Middle frontal gyrus (tissue), 1 donor: ENCODE data around the gene OVOL2.
"Not testable (repeated sequence)": the region's sequence is repeated elsewhere in the genome, so short reads cannot be mapped to it uniquely, and the experiment has no call there.

Experiments used
- DNase-seq: peaks from one replicate; pipeline ENCODE4 v3.0.0-alpha.2; 2015; ENCODE audit warnings: low spot score; ENCODE audit errors: extremely low spot score

Gene OVOL2

GRCh38 chr20:18057101-18057993, at the start of gene OVOL2:
OVOL2 (minus strand) TSS chr20:18057916; CDS start chr20:18057634, 282 bp downstream.
- DNase-seq: no peak

GRCh38 chr20:18103497-18103896, 45.8 kb upstream of the OVOL2 start:
- no peak for DNase-seq

GRCh38 chr20:18101125-18101810, 43.6 kb upstream of the OVOL2 start:
- no peak for DNase-seq

- not testable (repeated sequence) for DNase-seq
These were observed 42.9 kb upstream of the OVOL2 start for GRCh38 chr20:18100569-18100968.

GRCh38 chr20:18094191-18094590, 36.5 kb upstream of the OVOL2 start:
- no peak for DNase-seq

DNA sequence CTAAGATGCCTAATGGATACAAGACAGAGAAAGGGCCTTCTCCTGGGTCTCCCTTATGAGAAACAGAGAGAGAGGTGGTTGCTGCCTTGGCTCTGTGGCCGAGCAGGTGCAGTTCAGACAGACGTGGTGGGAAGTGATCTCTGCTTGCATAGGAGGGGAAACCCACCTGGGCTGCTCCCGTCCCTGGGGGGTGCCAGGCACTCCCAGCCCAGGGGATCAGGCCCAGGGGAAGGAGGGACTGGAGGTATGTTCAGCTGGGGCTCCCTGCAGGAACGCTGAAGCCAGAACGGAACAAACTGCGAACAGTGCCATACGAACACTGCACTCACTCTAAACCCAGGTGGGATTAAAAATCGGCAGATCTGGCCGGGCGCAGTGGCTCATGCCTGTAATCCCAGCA, 35.7 kb upstream of the OVOL2 start:
- no peak for DNase-seq

- no peak for DNase-seq
These were observed 35.2 kb upstream of the OVOL2 start for GRCh38 chr20:18092890-18093289.

GRCh38 chr20:18091623-18092022, 33.9 kb upstream of the OVOL2 start:
- no peak for DNase-seq

GRCh38 chr20:18090477-18090876, 32.8 kb upstream of the OVOL2 start:
- no peak for DNase-seq

DNA sequence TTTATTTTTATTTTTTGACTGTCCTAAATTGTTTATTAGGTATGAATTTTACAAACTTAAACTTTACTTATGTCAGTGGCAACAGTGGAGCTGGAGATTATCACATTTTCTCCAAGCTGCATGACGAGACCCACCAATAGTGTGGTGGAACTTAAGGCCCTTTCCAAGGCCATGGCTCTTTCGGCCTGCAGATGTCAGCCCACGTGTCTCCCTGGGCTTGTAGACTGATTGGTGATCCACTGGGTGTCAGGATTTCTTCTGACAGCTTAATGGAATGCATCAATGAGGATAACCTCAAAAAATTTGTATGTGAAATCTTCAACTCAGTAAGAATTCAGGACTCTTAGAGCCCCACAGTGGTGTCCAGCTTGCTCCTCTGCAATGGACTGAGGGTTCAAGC, 32.3 kb upstream of the OVOL2 start:
- DNase-seq: no peak

DNA sequence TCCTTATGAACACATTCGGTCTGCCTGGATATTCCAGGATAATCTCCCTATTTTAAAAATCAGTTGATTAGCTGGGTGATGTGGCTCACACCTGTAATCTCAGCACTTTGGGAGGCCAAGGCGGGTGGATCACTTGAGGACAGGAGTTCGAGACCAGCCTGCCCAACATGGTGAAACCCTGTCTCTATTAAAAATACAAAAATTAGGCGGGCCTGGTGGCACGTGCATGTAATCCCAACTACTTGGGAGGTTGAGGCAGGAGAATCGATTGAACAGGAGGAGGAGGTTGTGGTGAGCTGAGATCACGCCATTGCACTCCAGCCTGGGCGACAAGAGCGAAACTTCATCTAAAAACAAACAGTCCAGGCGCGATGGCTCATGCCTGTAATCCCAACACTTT, 31.1 kb upstream of the OVOL2 start:
- DNase-seq: not testable (repeated sequence)

DNA sequence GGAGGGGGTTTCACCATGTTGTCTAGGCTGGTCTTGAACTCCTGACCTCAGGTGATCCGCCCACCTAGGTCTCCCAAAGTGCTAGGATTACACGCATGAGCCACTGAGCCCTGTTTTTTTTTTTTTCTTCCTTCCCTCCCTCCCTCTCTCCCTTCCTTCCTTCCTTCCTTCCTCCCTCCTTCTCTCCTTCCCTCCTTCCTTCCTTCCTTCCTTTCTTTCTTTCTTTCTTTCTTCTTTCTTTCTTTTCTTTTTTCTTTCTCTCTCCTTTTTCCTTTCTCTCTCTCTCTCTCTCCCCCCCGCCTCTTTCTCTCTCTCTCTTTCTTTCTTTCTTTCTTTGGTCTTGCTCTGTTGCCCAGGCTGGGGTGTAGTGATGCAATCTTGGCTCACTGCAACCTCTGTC, 30.6 kb upstream of the OVOL2 start:
- DNase-seq: not testable (repeated sequence)

GRCh38 chr20:18087054-18087453, 29.3 kb upstream of the OVOL2 start:
- no peak for DNase-seq

DNA sequence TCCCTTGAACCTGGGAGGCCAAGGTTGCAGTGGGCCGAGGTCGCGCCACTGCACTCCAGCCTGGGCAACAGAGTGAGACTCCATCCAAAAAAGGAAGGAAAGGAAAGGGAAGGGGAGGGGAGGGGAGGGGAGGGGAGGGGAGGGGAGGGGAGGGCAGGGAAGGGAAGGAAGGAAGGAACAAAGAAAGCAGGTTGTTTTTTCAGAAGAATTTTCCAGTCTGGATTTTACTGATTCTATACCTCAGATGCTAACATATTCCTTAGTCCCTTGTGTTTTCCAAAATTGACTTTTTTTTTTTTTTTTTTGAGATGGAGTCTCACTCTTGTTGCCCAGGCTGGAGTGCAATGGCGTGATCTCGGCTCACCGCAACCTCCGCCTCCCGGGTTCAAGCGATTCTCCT, 23.1 kb upstream of the OVOL2 start:
- DNase-seq: not testable (repeated sequence)

DNA sequence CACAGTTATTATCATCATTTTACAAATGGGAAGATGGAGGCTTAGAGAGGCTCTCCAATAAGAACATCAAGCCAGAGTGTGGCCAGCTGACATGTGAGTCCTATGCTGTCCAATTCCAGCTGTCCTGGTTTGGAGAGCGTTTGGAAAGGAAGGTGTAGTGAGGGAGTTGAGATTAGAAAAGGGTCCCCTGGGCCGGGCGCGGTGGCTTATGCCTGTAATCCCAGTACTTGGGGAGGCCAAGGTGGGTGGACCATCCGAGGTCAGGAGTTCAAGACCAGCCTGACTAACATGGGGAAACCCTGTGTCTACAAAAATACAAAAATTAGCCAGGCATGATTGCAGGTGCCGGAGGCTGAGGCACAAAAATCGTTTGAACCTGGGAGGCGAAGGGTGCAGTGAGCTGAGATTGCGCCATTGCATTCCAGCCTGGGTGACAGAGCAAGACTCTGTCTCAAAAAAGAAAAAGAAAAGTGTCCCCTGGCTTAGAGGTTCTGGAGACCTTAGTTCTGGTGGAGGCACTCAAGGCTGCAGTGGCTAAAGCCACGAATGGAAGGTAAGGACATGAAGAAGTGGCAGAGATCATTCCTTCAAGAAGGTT, 22.1 kb upstream of the OVOL2 start:
- no peak for DNase-seq

GRCh38 chr20:18077157-18077556, 19.4 kb upstream of the OVOL2 start:
- no peak for DNase-seq

DNA sequence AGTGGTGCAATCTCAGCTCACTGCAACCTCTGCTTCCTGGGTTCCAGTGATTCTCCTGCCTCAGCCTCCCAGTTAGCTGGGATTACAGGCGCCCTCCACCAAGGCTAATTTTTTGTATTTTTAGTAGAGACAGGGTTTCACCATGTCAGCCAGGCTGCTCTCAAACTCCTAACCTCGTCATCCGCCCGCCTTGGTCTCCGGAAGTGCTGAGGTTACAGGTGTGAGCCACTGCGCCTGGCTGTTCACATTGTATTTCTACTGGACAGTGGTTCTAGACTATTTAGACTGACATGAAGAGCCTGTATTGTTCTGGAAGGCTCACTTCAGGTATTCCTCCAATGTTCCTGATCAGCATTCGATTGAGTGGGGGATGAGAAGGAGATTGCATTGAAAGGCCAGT, 14.8 kb upstream of the OVOL2 start:
- no peak for DNase-seq

DNA sequence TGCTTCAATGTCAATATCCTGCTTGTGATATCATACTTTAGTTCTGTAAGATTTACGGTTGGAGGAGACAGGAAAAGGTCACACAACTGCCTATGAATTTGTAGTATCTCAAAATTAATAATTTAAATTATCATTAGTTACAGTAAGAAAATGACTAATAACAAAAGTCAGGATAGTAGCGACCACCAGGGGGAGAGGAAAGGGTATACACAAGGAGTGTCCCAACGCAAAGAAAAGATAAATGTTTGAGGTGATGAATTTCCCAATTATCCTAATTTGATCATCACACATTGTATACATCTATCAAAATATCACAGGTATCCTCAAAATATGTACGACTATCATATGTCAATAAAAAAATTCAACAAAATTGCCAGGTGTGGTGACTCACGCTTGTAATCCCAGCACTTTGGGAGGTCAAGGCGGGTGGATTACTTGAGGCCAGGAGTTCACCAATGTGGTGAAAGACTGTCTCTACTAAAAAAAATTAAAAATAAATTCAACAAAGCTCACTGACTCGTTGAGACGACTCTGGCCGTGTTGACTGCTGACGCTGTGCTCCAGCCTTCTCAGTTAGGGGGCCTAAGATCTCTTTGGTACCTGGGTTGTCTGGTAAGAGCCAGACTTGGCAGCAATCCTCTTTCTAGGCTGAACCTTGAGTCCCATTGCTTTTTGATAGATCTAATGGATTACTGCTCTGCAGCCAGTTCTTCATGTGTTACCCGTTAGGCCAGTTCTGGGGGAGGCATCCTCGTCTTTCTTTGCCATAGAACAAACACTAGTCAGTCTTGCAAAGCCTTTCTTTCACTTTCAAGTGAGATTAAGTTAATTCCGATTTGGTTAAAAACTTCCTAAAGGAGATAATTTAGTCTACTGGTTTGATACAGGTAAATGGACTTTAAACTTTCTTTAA, 9.0 kb upstream of the OVOL2 start:
- no peak for DNase-seq

DNA sequence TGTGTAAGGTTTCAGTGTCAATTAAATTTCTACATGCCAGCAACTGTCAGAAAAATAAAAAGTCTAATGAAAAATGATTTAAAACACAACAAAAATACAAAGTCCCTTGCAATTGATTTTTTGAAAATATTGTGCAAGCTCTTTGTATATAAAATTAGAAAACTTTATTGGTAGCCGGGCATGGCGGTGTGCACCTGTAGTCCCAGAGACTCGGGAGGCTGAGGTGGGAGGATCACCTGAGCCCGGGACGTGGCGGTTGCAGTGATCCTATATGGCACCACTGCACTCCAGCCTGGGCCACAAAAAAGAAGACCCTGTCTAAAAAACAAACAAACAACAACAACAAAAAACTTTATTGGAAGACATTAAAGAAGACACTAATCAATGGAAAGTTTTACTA, 6.0 kb upstream of the OVOL2 start:
- no peak for DNase-seq

GRCh38 chr20:18059603-18060002, 1.9 kb upstream of the OVOL2 start:
- DNase-seq: no peak
